Neuronal stem cell (in vitro differentiated cells): Measurements from ENCODE around the gene ZDHHC11.
"Not testable (repeated sequence)": the region's sequence is repeated elsewhere in the genome, so short reads cannot be mapped to it uniquely, and the experiment has no call there.

Experiments used
- DNase-seq: peaks from one replicate; pipeline ENCODE4 v3.0.0-alpha.2; 2013; ENCODE audit warnings: low spot score
- H2AFZ ChIP-seq: one replicate; pipeline ENCODE4 v1.6.1; 2013; ENCODE audit warnings: mild to moderate bottlenecking, low read length, inconsistent platforms
- H2AK5ac ChIP-seq: 2 replicates; pipeline ENCODE4 v1.6.1; 2013; ENCODE audit warnings: low read depth, mild to moderate bottlenecking, inconsistent platforms, low read length, moderate library complexity, mixed read lengths
- H2BK120ac ChIP-seq: 2 replicates; pipeline ENCODE4 v1.6.1; 2013; ENCODE audit warnings: low read depth, mild to moderate bottlenecking, inconsistent platforms, low read length, moderate library complexity, mixed read lengths
- H2BK12ac ChIP-seq: one replicate; pipeline ENCODE4 v1.6.1; 2013; ENCODE audit warnings: low read length, inconsistent platforms
- H2BK15ac ChIP-seq: 2 replicates; pipeline ENCODE4 v1.6.1; 2013; ENCODE audit warnings: mild to moderate bottlenecking, low read length, inconsistent platforms, mixed read lengths
- H2BK5ac ChIP-seq: one replicate; pipeline ENCODE4 v1.6.1; 2013; ENCODE audit warnings: inconsistent platforms, mild to moderate bottlenecking, low read length, moderate library complexity
- H3K14ac ChIP-seq: one replicate; pipeline ENCODE4 v1.6.1; 2013; ENCODE audit warnings: low read length, inconsistent platforms
- H3K18ac ChIP-seq: 2 replicates; pipeline ENCODE4 v1.6.1; 2013; ENCODE audit warnings: low read length, inconsistent platforms
- H3K23ac ChIP-seq: 2 replicates; pipeline ENCODE4 v1.6.1; 2013; ENCODE audit warnings: low read depth, mild to moderate bottlenecking, mixed read lengths, low read length, inconsistent platforms; ENCODE audit not compliant: poor library complexity
- H3K27ac ChIP-seq: replicated peaks from 3 replicates; pipeline ENCODE4 v1.5.1; 2013; ENCODE audit warnings: low read length, inconsistent platforms
- H3K27me3 ChIP-seq, 3 experiments: 2 replicates each; pipeline ENCODE4 v1.6.1; 2013; ENCODE audit warnings: low read length in 3 of 3, mild to moderate bottlenecking in 2 of 3, inconsistent platforms in 1 of 3, low read depth in 1 of 3, mixed read lengths in 1 of 3, moderate library complexity in 1 of 3; ENCODE audit not compliant: control insufficient read depth in 3 of 3, insufficient read depth in 3 of 3
- H3K36me3 ChIP-seq, 2 donors: replicated peaks in 1 of 2; 2 replicates each; pipeline ENCODE4 v1.6.1; 2013; ENCODE audit warnings: low read length in 2 of 2; ENCODE audit not compliant: control insufficient read depth in 2 of 2, insufficient read depth in 2 of 2
- H3K4ac ChIP-seq: 2 replicates; pipeline ENCODE4 v1.6.1; 2013; ENCODE audit warnings: inconsistent platforms, mild to moderate bottlenecking, low read length, moderate library complexity
- H3K4me1 ChIP-seq, 2 donors: 1 replicate in 1 of 2; 2 replicates in 1 of 2; pipeline ENCODE4 v1.6.1; 2013; ENCODE audit warnings: low read length in 2 of 2, low read depth in 1 of 2; ENCODE audit not compliant: control insufficient read depth in 2 of 2, insufficient read depth in 1 of 2
- H3K4me2 ChIP-seq: one replicate; pipeline ENCODE4 v1.6.1; 2013; ENCODE audit warnings: mild to moderate bottlenecking, low read length, inconsistent platforms; ENCODE audit not compliant: insufficient read depth, poor library complexity, severe bottlenecking
- H3K4me3 ChIP-seq, 2 donors: 2 replicates each; pipeline ENCODE4 v1.5.1; 2013; ENCODE audit warnings: low read length in 2 of 2, mild to moderate bottlenecking in 2 of 2, inconsistent platforms in 1 of 2, moderate library complexity in 1 of 2
- H3K79me1 ChIP-seq: one replicate; pipeline ENCODE4 v1.6.1; 2013; ENCODE audit warnings: low read depth, mild to moderate bottlenecking, inconsistent platforms, low read length, moderate library complexity
- H3K9ac ChIP-seq: one replicate; pipeline ENCODE4 v1.6.1; 2013; ENCODE audit warnings: mild to moderate bottlenecking, low read depth, low read length, inconsistent platforms; ENCODE audit not compliant: poor library complexity
- H3K9me3 ChIP-seq, 2 donors: replicated peaks in 1 of 2; 2 replicates each; pipeline versions ENCODE3 to v1.6.1; 2013; ENCODE audit warnings: low read length in 2 of 2, mild to moderate bottlenecking in 2 of 2, inconsistent platforms in 1 of 2, low read depth in 1 of 2, mixed read lengths in 1 of 2, moderate library complexity in 1 of 2; ENCODE audit not compliant: control insufficient read depth in 2 of 2, insufficient read depth in 1 of 2
- H4K8ac ChIP-seq: one replicate; pipeline ENCODE4 v1.6.1; 2013; ENCODE audit warnings: low read depth, mild to moderate bottlenecking, inconsistent platforms, low read length, moderate library complexity
- H4K91ac ChIP-seq: one replicate; pipeline ENCODE4 v1.6.1; 2013; ENCODE audit warnings: low read length, low read depth, mild to moderate bottlenecking, inconsistent platforms; ENCODE audit not compliant: poor library complexity
- WGBS, 2 donors: extraction: QIAGEN DNeasy Blood & Tissue Kit; methylation state at CpG; one replicate each; pipeline ENCODE4 v1.1.7; 2013; ENCODE audit warnings: missing lambda C conversion rate in 2 of 2, mixed read lengths in 1 of 2; ENCODE audit not compliant: insufficient read length in 2 of 2, insufficient replicate concordance in 1 of 2; ENCODE audit errors: extremely low coverage in 2 of 2; 5-methylcytosine and 5-hydroxymethylcytosine counted together

Gene ZDHHC11

GRCh38 chr5:834013-834412, 16.8 kb downstream of the ZDHHC11 start:
- not testable (repeated sequence) for H4K8ac ChIP-seq, H3K9me3 ChIP-seq, H2AK5ac ChIP-seq, H2BK15ac ChIP-seq, H2BK12ac ChIP-seq, H3K79me1 ChIP-seq, H4K91ac ChIP-seq, H3K4ac ChIP-seq, H3K14ac ChIP-seq, H3K36me3 ChIP-seq, H2BK120ac ChIP-seq, H3K4me3 ChIP-seq, DNase-seq, H3K23ac ChIP-seq, H3K27me3 ChIP-seq, H3K4me1 ChIP-seq, H2BK5ac ChIP-seq, H3K27ac ChIP-seq, H2AFZ ChIP-seq, H3K18ac ChIP-seq, H3K4me2 ChIP-seq, H3K9ac ChIP-seq
- no CpG with 5 or more reads among the region's 2 CpGs for WGBS, 2 donors

GRCh38 chr5:828194-828593, 22.6 kb downstream of the ZDHHC11 start:
- not testable (repeated sequence) for H3K9me3 ChIP-seq, H3K79me1 ChIP-seq, H2BK15ac ChIP-seq, DNase-seq, H3K14ac ChIP-seq, H3K4me2 ChIP-seq, H2AK5ac ChIP-seq, H3K27me3 ChIP-seq, H3K23ac ChIP-seq, H3K4me1 ChIP-seq, H3K18ac ChIP-seq, H3K4me3 ChIP-seq, H2BK120ac ChIP-seq, H2BK12ac ChIP-seq, H3K27ac ChIP-seq, H2BK5ac ChIP-seq, H4K8ac ChIP-seq, H3K4ac ChIP-seq, H4K91ac ChIP-seq, H2AFZ ChIP-seq, H3K9ac ChIP-seq
- no CpG with 5 or more reads among the region's 19 CpGs for WGBS, 2 donors
- peaks cover 0 to 16% of the 10 kb centered on the region in 2 donors for H3K36me3 ChIP-seq

- H3K27me3 ChIP-seq, H3K79me1 ChIP-seq, H2BK5ac ChIP-seq, H3K18ac ChIP-seq, H2BK12ac ChIP-seq, H2AFZ ChIP-seq, H2BK120ac ChIP-seq, DNase-seq, H2BK15ac ChIP-seq, H4K8ac ChIP-seq, H3K23ac ChIP-seq, H3K9me3 ChIP-seq, H3K27ac ChIP-seq, H3K14ac ChIP-seq, H4K91ac ChIP-seq, H3K4me1 ChIP-seq, H3K4me3 ChIP-seq, H3K4me2 ChIP-seq, H3K4ac ChIP-seq, H2AK5ac ChIP-seq, H3K9ac ChIP-seq: not testable (repeated sequence)
- WGBS, 2 donors, result no CpG with 5 or more reads among the region's 1 CpG
- peaks cover 3 to 24% of the 10 kb centered on the region in 2 donors for H3K36me3 ChIP-seq
Measured at GRCh38 chr5:825544-825943, 25.2 kb downstream of the ZDHHC11 start.

GRCh38 chr5:821504-821903, 29.3 kb downstream of the ZDHHC11 start:
- Histone ChIP-seq H2AFZ (no peak overlapping the region), H3K4me3 (no peak overlapping the region), H4K8ac (no peak overlapping the region), H2BK120ac (no peak overlapping the region), H3K9ac (no peak overlapping the region), H2BK12ac (no peak overlapping the region), H3K79me1 (no peaks in the 10 kb centered on the region), H3K9me3 (no peaks in the 10 kb centered on the region), H3K4me1 (no peaks in the 10 kb centered on the region), H2BK15ac (no peak overlapping the region), H2AK5ac (no peak overlapping the region), H3K27ac (no peak overlapping the region), H3K23ac (peak overlapping the region; percentile 20), H3K27me3 (no peaks in the 10 kb centered on the region), H3K4ac (no peak overlapping the region), H3K4me2 (no peak overlapping the region), H3K14ac (no peak overlapping the region), H3K18ac (no peak overlapping the region), H3K36me3 (peaks cover 6 to 35% of the 10 kb centered on the region in 2 donors), H2BK5ac (no peak overlapping the region), H4K91ac (no peak overlapping the region)
- no peak for DNase-seq
- no CpG with 5 or more reads among the region's 8 CpGs for WGBS, 2 donors
